ENCODE data around the gene CAPN1. TPM values are rescaled to one million over a fixed set of nuclear protein-coding genes. Genes with fewer than 3 reads are reported as not detected.

CAPN1 gene
- total RNA-seq, 1 donor from 2014 or later = 179 TPM

DNA sequence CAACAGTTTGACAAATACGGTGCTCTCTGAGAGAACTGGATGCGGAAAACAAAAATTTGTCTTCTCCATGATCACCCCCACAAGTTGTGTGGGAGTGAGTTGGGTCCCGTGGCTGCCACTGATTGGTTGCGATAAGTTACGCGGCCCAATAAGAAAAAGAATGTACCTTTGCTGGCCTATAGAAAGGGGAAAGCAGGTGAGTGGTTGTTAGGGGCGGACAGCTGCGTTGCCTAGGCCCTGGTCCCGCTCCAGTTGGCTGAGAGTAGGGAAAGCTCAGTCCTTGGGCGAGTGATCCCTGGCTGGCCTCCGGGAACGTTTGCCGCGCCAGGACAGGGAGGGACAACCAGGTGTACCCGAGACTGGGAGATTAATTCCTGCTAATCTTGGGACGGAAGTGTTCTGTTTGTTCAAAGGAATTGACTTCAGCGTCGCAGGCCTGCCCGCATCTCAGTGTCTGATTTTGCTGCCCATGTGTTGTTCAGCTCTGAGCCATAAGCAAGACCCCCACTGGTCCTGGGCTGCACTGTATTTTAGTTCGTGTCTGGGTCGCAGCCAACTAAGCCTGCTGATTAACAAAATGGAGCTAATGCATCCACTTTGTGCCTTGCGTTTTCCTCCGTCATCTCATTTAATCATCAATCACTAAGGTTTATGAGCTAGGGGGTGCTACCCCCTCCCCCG lies 46.6 kb upstream of the CAPN1 start:
- Histone ChIP-seq H3K4me3 (peak overlapping the region; percentile 95), H3K27ac (peak overlapping the region; percentile 100), H3K36me3 (peaks cover 28% of the 10 kb centered on the region), H3K9me3 (no peaks in the 10 kb centered on the region), H3K27me3 (no peaks in the 10 kb centered on the region), H3K4me1 (peaks cover 24% of the 10 kb centered on the region)
- ATAC-seq (peak; percentile 92), DNase-seq (peak; percentile 95)
- TF ChIP-seq, protein P1, sequence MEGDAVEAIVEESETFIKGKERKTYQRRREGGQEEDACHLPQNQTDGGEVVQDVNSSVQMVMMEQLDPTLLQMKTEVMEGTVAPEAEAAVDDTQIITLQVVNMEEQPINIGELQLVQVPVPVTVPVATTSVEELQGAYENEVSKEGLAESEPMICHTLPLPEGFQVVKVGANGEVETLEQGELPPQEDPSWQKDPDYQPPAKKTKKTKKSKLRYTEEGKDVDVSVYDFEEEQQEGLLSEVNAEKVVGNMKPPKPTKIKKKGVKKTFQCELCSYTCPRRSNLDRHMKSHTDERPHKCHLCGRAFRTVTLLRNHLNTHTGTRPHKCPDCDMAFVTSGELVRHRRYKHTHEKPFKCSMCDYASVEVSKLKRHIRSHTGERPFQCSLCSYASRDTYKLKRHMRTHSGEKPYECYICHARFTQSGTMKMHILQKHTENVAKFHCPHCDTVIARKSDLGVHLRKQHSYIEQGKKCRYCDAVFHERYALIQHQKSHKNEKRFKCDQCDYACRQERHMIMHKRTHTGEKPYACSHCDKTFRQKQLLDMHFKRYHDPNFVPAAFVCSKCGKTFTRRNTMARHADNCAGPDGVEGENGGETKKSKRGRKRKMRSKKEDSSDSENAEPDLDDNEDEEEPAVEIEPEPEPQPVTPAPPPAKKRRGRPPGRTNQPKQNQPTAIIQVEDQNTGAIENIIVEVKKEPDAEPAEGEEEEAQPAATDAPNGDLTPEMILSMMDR (IDR thresholded peaks at IDR 0.05) = no peak
- intact Hi-C loops (cut with DNase I) = no loop called here

DNA sequence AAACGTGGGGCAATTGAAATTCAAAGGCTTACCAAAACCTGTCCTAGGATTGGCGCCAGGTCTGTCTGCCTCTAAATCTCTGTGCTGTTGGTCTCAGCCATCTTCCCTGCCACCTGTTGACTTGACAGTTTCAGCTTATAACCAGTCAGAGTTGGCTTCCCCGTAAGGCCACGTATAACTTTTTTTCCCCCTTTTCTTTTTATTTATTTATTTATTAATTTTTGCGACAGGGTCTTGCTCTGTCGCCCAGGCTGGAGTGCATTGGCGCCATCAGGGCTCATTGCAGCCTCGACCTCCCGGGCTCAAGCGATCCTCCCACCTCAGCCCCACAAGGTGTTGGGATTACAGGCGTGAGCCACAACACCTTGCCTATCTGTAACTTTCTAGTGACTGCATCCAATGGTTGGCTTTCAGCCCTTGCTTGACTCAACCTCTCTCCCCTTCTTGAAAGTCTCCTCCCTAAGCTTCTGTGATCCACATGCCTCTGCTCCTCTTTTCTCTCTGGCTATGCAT lies 46.0 kb upstream of the CAPN1 start:
- ATAC-seq = no peak
- Histone ChIP-seq H3K4me1 (peaks cover 24% of the 10 kb centered on the region), H3K36me3 (peaks cover 22% of the 10 kb centered on the region), H3K27me3 (no peaks in the 10 kb centered on the region), H3K4me3 (peak overlapping the region; percentile 95), H3K9me3 (no peaks in the 10 kb centered on the region), H3K27ac (peak overlapping the region; percentile 100)
- TF ChIP-seq, protein P1 (IDR thresholded peaks at IDR 0.05) = no peak
- DNase-seq = peak; percentile 43
- intact Hi-C loops (cut with DNase I) = no loop called here

DNA sequence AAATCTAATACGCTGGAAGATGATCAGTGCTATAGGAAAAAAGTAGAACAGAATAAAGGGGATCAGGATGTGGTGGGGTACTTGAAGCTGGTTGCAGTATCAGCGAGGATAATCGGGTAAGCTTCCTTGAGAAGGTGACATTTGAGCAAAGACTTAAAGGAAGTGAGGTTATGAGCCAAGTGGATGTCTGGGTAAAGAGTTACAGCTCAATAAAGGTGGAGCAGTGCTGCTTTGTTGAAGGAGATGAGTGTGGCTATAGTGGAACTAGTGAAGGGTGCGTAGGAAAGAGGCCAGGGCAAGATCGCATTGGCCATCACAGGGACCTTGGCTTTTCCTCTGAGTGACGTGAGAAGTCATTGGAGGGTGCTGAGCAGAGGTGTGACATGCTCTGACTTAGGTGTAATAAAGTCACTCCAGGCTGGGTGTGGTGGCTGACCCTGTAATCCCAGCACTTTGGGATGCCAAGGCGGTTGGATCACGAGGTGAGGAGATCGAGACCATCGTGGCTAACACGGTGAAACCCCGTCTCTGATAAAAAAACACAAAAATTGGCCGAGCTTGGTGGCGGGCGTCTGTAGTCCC lies 45.1 kb upstream of the CAPN1 start:
- Histone ChIP-seq H3K36me3 (peaks cover 12% of the 10 kb centered on the region), H3K9me3 (no peaks in the 10 kb centered on the region), H3K27ac (no peak overlapping the region), H3K27me3 (no peaks in the 10 kb centered on the region), H3K4me3 (no peak overlapping the region), H3K4me1 (peaks cover 24% of the 10 kb centered on the region)
- ATAC-seq (no peak), DNase-seq (no peak)
- intact Hi-C loops (cut with DNase I) = no loop called here
- TF ChIP-seq, protein P1 (IDR thresholded peaks at IDR 0.05) = no peak

GRCh38 chr11:65141896-65142494 lies 39.7 kb upstream of the CAPN1 start:
- intact Hi-C loops (cut with DNase I) = no loop called here
- no peaks in the 10 kb centered on the region for H3K27me3 ChIP-seq
- ATAC-seq (peak; percentile 32), DNase-seq (peak; percentile 67)
- TF ChIP-seq, protein P1 (IDR thresholded peaks at IDR 0.05) = no peak
- no peak overlapping the region for H3K4me3 ChIP-seq
- H3K4me1 ChIP-seq = no peaks in the 10 kb centered on the region
- no peaks in the 10 kb centered on the region for H3K9me3 ChIP-seq
- no peak overlapping the region for H3K27ac ChIP-seq
- no peaks in the 10 kb centered on the region for H3K36me3 ChIP-seq

- H3K9me3 ChIP-seq = no peaks in the 10 kb centered on the region
- intact Hi-C loops (cut with DNase I) = no loop called here
- H3K4me1 ChIP-seq = peaks cover 17% of the 10 kb centered on the region
- TF ChIP-seq, protein P1 (IDR thresholded peaks at IDR 0.05) = no peak
- H3K27ac ChIP-seq = no peak overlapping the region
- H3K36me3 ChIP-seq = no peaks in the 10 kb centered on the region
- H3K27me3 ChIP-seq = no peaks in the 10 kb centered on the region
- DNase-seq = no peak
- H3K4me3 ChIP-seq = no peak overlapping the region
- ATAC-seq = no peak
Observed at GRCh38 chr11:65147352-65148075, 34.2 kb upstream of the CAPN1 start.
